GM23248 (cell line): ENCODE measurements around the gene DPP3.

ENCODE experiments used
- EZH2 ChIP-seq: fragments of 200-600 bp; sonication (generic); IDR thresholded peaks from 2 replicates; pipeline ENCODE4 v1.6.1; 2018; ENCODE audit warnings: antibody characterized with exemption, mild to moderate bottlenecking; ENCODE audit not compliant: insufficient read depth, poor library complexity, severe bottlenecking
- EZH2phosphoT487 ChIP-seq: fragments of 200-600 bp; sonication (generic); IDR thresholded peaks from 2 replicates; pipeline ENCODE4 v1.6.1; 2018; ENCODE audit warnings: antibody characterized with exemption, moderate library complexity, mild to moderate bottlenecking, low read depth; ENCODE audit not compliant: insufficient read depth

GRCh38 chr11:66432597-66432996, 47.6 kb upstream of the DPP3 start:
- TF ChIP-seq EZH2 (no peak), EZH2phosphoT487 (no peak)
